ENCODE data around the gene FBXL16.
A peak's percentile ranks its signal among the peaks of the same experiment; 100 is the strongest.

FBXL16 gene

DNA sequence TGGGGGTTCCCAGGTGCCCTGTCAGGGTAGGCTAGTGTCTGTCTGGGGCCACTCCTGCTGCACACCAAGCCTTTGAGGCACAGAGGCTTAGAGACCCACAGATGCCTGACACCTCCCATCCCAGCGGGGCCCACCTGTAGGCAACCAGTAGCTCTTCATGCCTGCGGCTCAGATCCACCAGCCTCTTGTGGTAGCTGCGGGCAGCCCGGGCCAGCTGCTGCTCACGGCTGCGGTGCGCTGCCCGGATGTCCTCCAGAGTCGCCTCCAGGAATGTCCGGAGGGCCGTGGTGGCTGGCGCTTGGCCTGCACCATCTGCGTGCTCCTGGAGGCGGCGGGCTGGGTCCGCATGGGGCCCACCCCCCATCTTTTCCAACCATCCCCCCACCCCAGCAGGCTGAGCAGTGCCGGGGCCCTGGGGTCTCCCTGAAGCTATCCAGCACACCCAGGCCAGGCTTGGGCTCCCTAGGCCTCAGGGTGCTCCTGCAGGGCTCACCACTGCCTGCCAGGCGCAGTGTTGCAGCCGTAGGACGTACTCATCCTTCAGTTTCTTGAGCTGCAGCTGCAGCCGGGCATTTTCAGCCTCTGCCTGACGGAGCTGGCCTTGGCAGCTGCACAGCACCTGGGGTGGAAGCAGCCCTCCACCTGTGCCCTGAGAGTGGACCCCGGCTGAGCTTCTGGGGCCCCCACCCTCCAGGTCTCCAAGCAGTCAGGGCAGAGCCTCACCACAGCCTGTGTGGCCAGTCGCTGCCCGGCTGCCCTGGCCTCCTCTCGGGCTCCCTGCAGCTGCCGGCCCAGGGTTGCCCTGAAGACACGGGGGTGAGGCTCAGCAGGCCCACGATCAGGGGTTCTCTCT lies 18.8 kb upstream of the FBXL16 start:
- peaks cover 2% of the 10 kb centered on the region; the same call in 1 of the 2 replicates for H3K36me3 ChIP-seq (ENCODE audit: control insufficient read depth, insufficient read depth, low read length)
- TF ChIP-seq, protein P1, sequence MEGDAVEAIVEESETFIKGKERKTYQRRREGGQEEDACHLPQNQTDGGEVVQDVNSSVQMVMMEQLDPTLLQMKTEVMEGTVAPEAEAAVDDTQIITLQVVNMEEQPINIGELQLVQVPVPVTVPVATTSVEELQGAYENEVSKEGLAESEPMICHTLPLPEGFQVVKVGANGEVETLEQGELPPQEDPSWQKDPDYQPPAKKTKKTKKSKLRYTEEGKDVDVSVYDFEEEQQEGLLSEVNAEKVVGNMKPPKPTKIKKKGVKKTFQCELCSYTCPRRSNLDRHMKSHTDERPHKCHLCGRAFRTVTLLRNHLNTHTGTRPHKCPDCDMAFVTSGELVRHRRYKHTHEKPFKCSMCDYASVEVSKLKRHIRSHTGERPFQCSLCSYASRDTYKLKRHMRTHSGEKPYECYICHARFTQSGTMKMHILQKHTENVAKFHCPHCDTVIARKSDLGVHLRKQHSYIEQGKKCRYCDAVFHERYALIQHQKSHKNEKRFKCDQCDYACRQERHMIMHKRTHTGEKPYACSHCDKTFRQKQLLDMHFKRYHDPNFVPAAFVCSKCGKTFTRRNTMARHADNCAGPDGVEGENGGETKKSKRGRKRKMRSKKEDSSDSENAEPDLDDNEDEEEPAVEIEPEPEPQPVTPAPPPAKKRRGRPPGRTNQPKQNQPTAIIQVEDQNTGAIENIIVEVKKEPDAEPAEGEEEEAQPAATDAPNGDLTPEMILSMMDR (IDR thresholded peaks at IDR 0.05; ENCODE audit: insufficient read depth, low read length, poor library complexity, severe bottlenecking): no peak
- no peaks in the 10 kb centered on the region for H3K27me3 ChIP-seq (replicated peaks; ENCODE audit: control insufficient read depth, insufficient read depth, low read length)
- DNase-seq (ENCODE audit: extremely low read depth, insufficient read length): no peak
- H3K4me3 ChIP-seq (replicated peaks; ENCODE audit: low read depth, low read length): no peak overlapping the region

DNA sequence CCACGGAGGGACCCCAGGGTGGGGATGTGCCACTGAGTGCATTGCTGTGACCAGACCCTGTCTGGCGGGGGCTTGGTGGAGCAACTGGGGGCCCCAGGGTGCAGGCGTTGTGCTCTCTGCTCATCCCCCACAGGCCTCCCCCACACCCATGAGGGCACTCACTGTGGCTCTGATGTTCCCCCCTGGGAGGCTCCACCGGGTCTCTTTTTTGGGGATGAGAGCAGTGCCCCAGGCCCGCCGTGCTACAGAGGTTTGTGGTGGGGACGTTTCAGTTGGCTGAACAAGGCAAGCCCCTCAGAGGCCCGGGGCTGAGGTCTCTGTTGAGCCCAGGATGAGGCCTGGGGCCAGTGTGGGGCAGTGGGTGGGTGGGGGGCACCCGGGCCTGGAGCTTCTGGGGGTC lies 18.1 kb upstream of the FBXL16 start:
- no peak for DNase-seq (ENCODE audit: extremely low read depth, insufficient read length)
- TF ChIP-seq, protein P1 (IDR thresholded peaks at IDR 0.05; ENCODE audit: insufficient read depth, low read length, poor library complexity, severe bottlenecking): no peak
- peaks cover 2% of the 10 kb centered on the region; the same call in 1 of the 2 replicates for H3K36me3 ChIP-seq (ENCODE audit: control insufficient read depth, insufficient read depth, low read length)
- no peak overlapping the region for H3K4me3 ChIP-seq (replicated peaks; ENCODE audit: low read depth, low read length)
- H3K27me3 ChIP-seq (replicated peaks; ENCODE audit: control insufficient read depth, insufficient read depth, low read length): no peaks in the 10 kb centered on the region

DNA sequence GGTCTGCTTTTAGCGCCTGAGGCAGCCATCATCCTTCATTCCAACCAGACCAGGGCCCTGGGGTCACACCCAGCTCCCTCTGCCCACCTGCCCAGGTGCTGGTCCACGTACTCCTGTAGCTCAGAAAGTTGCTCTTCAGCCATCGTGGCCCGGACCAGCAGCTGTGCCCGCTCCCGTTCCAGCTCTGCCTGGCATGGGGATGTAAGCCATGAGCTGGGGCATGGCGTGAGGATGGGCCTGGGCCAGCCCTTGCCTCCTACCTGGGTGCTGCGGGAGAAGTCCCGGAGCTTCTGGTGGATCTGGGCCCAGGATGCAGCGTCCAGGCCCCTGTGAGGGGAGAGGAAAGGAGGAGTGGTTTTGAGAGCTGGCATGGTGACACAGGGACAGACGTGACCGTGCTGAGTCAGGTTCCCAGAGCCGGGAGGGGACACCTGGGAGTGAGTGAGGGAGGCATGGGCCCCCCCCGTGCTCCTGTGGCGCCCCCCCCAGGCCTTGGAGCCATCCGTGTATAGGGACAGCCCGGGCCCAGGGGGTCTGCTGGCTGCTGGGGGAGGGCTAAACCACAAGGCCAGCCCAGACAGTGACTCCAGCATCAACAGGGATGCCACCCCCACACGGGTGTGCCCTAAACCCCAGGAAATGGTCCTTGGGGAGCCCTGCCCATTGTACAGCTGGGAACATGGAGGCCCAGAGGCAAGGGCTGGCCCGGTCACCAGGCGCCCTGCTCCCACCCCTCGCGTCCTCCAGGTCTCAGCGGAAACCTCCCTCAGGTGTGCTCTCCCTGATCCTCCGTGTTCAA lies 17.4 kb upstream of the FBXL16 start:
- TF ChIP-seq, protein P1 (IDR thresholded peaks at IDR 0.05; ENCODE audit: insufficient read depth, low read length, poor library complexity, severe bottlenecking): no peak

DNA sequence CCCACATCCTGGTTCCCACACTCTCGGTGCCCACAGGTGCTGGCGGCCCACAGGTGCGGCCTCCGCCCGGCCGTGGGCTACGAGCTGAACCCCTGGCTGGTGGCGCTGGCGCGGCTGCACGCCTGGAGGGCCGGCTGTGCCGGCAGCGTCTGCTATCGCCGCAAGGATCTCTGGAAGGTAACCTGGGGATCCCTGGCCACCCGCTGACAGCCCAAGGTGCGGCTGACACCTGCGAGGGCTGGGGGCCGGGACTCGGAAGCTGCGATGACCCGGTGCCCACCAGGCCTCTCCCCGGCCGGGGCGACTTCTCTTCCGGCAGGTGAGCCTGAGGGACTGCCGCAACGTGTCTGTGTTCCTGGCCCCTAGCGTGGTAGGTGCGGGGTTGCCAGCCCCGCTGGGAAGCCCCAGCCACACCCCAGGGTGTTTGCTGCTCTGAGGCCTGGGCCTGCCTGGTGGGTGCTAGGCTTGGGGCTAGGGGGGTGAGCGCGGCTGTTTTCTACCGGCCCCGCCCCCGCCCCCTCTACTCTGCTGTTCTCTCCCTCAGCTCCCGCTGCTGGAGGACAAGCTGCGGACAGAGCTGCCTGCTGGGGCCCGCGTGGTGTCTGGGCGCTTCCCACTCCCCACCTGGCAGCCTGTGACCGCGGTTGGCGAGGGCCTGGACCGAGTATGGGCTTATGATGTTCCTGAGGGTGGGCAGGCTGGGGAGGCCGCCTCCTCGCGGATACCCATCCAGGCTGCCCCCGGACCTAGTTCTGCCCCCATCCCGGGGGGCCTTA lies 16.4 kb upstream of the FBXL16 start:
- Histone ChIP-seq H3K27me3 (replicated peaks; ENCODE audit: control insufficient read depth, insufficient read depth, low read length) (no peaks in the 10 kb centered on the region), H3K4me3 (replicated peaks; ENCODE audit: low read depth, low read length) (peak overlapping the region; percentile 57), H3K36me3 (ENCODE audit: control insufficient read depth, insufficient read depth, low read length) (peaks cover 2% of the 10 kb centered on the region; the same call in 1 of the 2 replicates)
- TF ChIP-seq, protein P1 (IDR thresholded peaks at IDR 0.05; ENCODE audit: insufficient read depth, low read length, poor library complexity, severe bottlenecking): no peak
- no peak for DNase-seq (ENCODE audit: extremely low read depth, insufficient read length)

More for the DNA sequence above, 17.4 kb upstream of the FBXL16 start:
- H3K4me3 ChIP-seq (replicated peaks; ENCODE audit: low read depth, low read length): no peak overlapping the region
- no peaks in the 10 kb centered on the region for H3K27me3 ChIP-seq (replicated peaks; ENCODE audit: control insufficient read depth, insufficient read depth, low read length)
- DNase-seq (ENCODE audit: extremely low read depth, insufficient read length): no peak
- peaks cover 2% of the 10 kb centered on the region; the same call in 1 of the 2 replicates for H3K36me3 ChIP-seq (ENCODE audit: control insufficient read depth, insufficient read depth, low read length)

DNA sequence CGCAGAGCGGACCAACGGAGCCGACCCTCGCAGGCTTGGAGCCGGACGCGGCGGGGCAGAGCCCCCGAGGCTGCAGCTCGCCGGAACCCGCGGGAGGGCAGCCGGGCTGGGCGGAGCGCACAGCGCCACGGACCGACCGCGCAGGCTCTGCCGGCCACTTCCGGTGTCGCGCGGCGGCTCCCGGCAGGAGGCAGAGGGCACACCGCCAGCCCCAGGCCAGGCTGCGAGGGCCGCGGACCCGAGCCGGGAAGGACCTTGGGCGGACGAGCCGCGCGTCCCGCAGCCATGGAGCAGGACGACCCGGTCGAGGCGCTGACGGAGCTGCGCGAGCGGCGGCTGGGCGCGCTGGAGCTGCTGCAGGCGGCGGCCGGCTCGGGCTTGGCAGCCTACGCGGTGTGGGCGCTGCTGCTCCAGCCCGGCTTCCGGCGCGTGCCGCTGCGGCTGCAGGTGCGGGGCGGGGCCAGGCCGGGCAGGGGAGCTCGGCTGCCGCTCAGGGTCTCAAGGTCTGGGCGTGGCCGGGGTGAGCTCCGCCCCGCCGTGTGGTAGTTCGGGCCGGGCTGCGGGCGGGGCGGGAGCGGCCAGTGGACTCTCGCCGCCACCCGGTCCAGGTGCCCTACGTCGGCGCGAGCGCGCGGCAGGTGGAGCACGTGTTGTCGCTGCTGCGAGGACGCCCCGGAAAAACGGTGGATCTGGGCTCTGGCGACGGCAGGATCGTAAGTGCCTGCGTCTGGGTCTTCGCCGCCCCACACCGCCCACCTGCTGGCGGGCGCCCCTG lies 15.6 kb upstream of the FBXL16 start, which contains the start of gene ANTKMT:
TSS of gene ANTKMT (plus strand) at position 157 of the 775 bp plus-strand sequence. CDS start at position 286, 129 bp downstream.
- Histone ChIP-seq H3K36me3 (ENCODE audit: control insufficient read depth, insufficient read depth, low read length) (peaks cover 2% of the 10 kb centered on the region; the same call in 1 of the 2 replicates), H3K4me3 (replicated peaks; ENCODE audit: low read depth, low read length) (peak within 1 kb of the TSS; percentile 89), H3K27me3 (replicated peaks; ENCODE audit: control insufficient read depth, insufficient read depth, low read length) (no peaks in the 10 kb centered on the region)
- TF ChIP-seq, protein P1 (IDR thresholded peaks at IDR 0.05; ENCODE audit: insufficient read depth, low read length, poor library complexity, severe bottlenecking): no peak
- peak; percentile 94 for DNase-seq (ENCODE audit: extremely low read depth, insufficient read length)

Measured in GM06990 (cell line).